Thoracic aorta (tissue), 2 donors: ENCODE data around the gene SLC39A2. TPM values are rescaled to one million over a fixed set of nuclear protein-coding genes. Genes with fewer than 3 reads are reported as not detected.
"Not testable (repeated sequence)": the region's sequence is repeated elsewhere in the genome, so short reads cannot be mapped to it uniquely, and the experiment has no call there.

Experiments used
- ATAC-seq: fragments of 150-250 bp; one replicate; pipeline ENCODE4 v1.8.0; 2017; ENCODE audit warnings: low read depth; ENCODE audit not compliant: insufficient number of reproducible peaks, low FRiP score
- DNase-seq: peaks from one replicate; pipeline ENCODE4 v3.0.0-alpha.2; 2020; ENCODE audit warnings: low spot score
- H3K27ac ChIP-seq, 2 donors: fragments of 200-600 bp; sonication (generic); 1 replicate in 1 of 2; 2 replicates in 1 of 2; pipeline ENCODE4 v1.5.1; 2016; ENCODE audit warnings: mild to moderate bottlenecking in 2 of 2, moderate library complexity in 2 of 2
- H3K27me3 ChIP-seq: fragments of 200-600 bp; sonication (generic); replicated peaks from 2 replicates; pipeline ENCODE4 v1.6.0; 2016; ENCODE audit warnings: mild to moderate bottlenecking; ENCODE audit not compliant: insufficient read depth
- H3K36me3 ChIP-seq: fragments of 200-600 bp; sonication (generic); one replicate; pipeline ENCODE4 v1.5.1; 2016
- H3K4me1 ChIP-seq, 2 donors: fragments of 200-600 bp; sonication (generic); 1 replicate in 1 of 2; 2 replicates in 1 of 2; pipeline versions ENCODE4 v1.5.1 to v1.6.0; 2016; ENCODE audit warnings: low read depth in 2 of 2, mild to moderate bottlenecking in 1 of 2; ENCODE audit not compliant: control insufficient read depth in 1 of 2
- H3K4me3 ChIP-seq: fragments of 200-600 bp; sonication (generic); 2 replicates; pipeline ENCODE4 v1.5.1; 2016; ENCODE audit warnings: mild to moderate bottlenecking
- H3K9me3 ChIP-seq: fragments of 200-600 bp; sonication (generic); 2 replicates; pipeline ENCODE4 v1.5.1; 2016
- CTCF ChIP-seq: fragments of 200-600 bp; sonication (generic); IDR thresholded peaks from one replicate; pipeline ENCODE4 v1.5.1; 2019; ENCODE audit warnings: antibody characterized with exemption
- total RNA-seq, 2 donors: library from RNA; depleted of rRNA; stranded (reverse); fragments of >200 nt; gene quantifications; one replicate each; pipeline versions ENCODE4 v1.1.0 to v1.2.3, GENCODE V29; 2016

Gene SLC39A2
- total RNA-seq, 2 donors from 2014 or later: not detected

- TF ChIP-seq CTCF: no peak
- H3K4me3 ChIP-seq: no peak overlapping the region
- no peak overlapping the region for H3K27ac ChIP-seq
- ATAC-seq (no peak), DNase-seq (no peak)
- H3K4me1 ChIP-seq: peaks cover 0 to 6% of the 10 kb centered on the region in 2 donors
- H3K9me3 ChIP-seq: no peaks in the 10 kb centered on the region
- H3K36me3 ChIP-seq: peaks cover 32% of the 10 kb centered on the region
- no peaks in the 10 kb centered on the region for H3K27me3 ChIP-seq
Measured at GRCh38 chr14:20997564-20997963, 1.5 kb upstream of the SLC39A2 start.

GRCh38 chr14:20998139-20998538 lies 954 bp upstream of the SLC39A2 start:
- Histone ChIP-seq H3K27ac (no peak overlapping the region), H3K36me3 (peaks cover 26% of the 10 kb centered on the region), H3K4me3 (no peak overlapping the region), H3K9me3 (no peaks in the 10 kb centered on the region), H3K27me3 (no peaks in the 10 kb centered on the region), H3K4me1 (peaks cover 0 to 6% of the 10 kb centered on the region in 2 donors)
- TF ChIP-seq CTCF: no peak
- DNase-seq (no peak), ATAC-seq (no peak)

- Histone ChIP-seq H3K27me3 (no peaks in the 10 kb centered on the region), H3K9me3 (no peaks in the 10 kb centered on the region), H3K27ac (no peak overlapping the region), H3K4me3 (no peak overlapping the region), H3K4me1 (peaks cover 0 to 6% of the 10 kb centered on the region in 2 donors), H3K36me3 (peaks cover 21% of the 10 kb centered on the region)
- TF ChIP-seq CTCF: no peak
- no peak for DNase-seq
- no peak for ATAC-seq
Measured at GRCh38 chr14:20999591-20999990, 498 bp downstream of the SLC39A2 start.

- H3K36me3 ChIP-seq: peaks cover 5% of the 10 kb centered on the region
- ATAC-seq: no peak
Measured at GRCh38 chr14:21001218-21001617, 2.1 kb downstream of the SLC39A2 start.

GRCh38 chr14:21003788-21004346 lies 4.8 kb downstream of the SLC39A2 start:
- TF ChIP-seq CTCF: no peak
- H3K27me3 ChIP-seq: no peaks in the 10 kb centered on the region
- no peak for DNase-seq
- no peaks in the 10 kb centered on the region for H3K36me3 ChIP-seq
- H3K4me1 ChIP-seq: peaks cover 0 to 4% of the 10 kb centered on the region in 2 donors
- H3K4me3 ChIP-seq: no peak overlapping the region
- no peak overlapping the region for H3K27ac ChIP-seq
- no peaks in the 10 kb centered on the region for H3K9me3 ChIP-seq
- no peak for ATAC-seq

More at GRCh38 chr14:21001218-21001617, 2.1 kb downstream of the SLC39A2 start:
- no peaks in the 10 kb centered on the region for H3K9me3 ChIP-seq
- TF ChIP-seq CTCF: no peak
- no peak overlapping the region for H3K4me3 ChIP-seq
- no peaks in the 10 kb centered on the region for H3K27me3 ChIP-seq
- peaks cover 0 to 6% of the 10 kb centered on the region in 2 donors for H3K4me1 ChIP-seq
- no peak for DNase-seq
- H3K27ac ChIP-seq: no peak overlapping the region

GRCh38 chr14:21009721-21010120 lies 10.6 kb downstream of the SLC39A2 start:
- not testable (repeated sequence) for H3K4me3 ChIP-seq, H3K9me3 ChIP-seq, H3K27me3 ChIP-seq, H3K4me1 ChIP-seq, DNase-seq, H3K27ac ChIP-seq, ATAC-seq, H3K36me3 ChIP-seq
